Measurements from ENCODE around the gene NPAS4.

- TF ChIP-seq CTCF (IDR thresholded peaks at IDR 0.05; ENCODE audit: low read depth, low read length) (no peak), POLR2A (IDR thresholded peaks at IDR 0.05; ENCODE audit: extremely low read depth, insufficient read length) (no peak)
Measured at GRCh38 chr11:66459138-66459778, 38.4 kb downstream of the NPAS4 start.
